ENCODE measurements around the gene GPR139.

Gene GPR139

DNA sequence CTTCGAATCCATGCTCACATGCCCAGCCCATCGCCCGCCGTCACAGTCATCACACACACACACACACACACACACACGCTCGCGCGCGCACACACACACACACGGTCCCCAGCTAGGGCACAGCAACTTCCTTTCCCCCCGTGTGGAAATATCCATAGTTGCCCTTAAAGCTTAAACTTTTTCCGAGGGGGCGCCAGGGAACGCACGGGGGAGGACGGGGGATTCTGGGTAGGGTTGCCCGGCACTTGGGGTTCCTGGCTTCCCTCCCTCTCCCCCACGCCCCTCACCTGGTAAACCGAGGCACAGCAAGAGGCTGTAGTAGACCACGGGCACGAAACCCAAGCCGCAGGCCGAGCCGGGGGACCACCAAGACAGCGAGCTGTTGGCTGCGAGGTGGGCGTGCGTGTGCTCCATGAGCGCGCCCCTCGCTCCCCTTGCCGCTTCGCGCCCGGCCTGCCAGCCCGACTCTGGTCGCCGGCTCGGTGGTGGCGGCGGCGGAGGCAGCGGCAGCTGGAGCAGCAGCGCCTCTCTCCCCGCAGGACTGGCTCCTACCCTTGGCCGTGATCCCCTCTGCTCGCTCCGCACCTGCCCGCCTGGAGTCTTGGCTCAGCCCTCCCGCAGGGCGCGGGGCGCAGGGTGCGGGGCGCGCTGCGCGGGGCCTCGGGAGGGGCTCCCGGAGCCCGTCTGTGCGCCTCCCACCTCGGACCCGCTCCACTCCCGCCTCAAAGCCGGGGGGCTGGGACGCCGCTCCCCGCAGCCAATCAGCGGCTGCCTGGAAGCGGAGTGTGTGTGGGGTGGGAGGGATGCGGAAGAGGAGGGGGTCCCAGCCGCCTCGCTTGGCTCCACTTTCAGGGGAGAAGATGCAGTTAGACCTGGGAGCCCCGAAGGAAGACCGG is at the start of gene GPR139:
Gene GPR139, minus strand, starts transcription at position 688 of the 896 bp plus-strand sequence. Its CDS starts 274 bp downstream, at position 414.
- no peak for DNase-seq (ENCODE audit: low read depth in 1 of 2, low spot score in 1 of 2)

DNA sequence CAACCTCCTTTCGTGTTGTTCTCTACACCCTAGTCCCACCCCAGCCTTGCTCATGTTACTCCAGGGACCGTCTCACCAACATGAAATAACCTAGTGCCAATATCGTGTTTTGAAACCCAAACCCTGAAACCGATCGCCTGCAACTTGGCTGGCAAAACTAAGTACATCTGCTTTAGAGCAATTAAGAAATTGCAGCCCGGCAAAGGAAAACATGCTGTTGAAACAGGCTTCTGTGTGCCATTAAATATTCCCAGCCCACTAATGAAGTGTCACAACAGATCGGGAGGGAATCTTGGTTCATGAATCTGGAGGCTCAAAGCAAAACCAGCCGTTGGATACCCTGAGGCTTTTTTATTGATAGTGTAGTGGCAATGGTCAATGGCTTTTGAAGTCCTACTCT is 48.3 kb upstream of the GPR139 start:
- no peak for DNase-seq (ENCODE audit: low read depth in 1 of 2, low spot score in 1 of 2)

DNA sequence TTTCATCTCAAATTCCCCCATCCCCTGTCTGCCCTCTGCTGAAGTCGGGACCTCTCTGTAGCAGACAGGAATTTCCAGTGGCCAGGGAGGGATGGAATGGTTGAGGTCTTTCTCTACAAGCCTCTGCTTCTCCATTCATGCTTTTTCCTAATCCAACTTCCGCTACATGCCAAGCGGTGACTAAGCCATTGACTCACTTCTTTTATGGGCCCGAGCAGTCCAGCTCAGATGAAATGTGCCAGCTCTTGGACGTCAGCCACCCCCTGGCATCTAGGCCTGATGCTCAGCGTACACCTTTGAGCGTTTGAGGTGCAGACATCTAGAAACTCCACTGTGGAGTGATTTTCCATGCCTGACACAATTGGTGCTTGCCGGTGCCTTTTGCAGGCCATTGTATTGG is 40.7 kb upstream of the GPR139 start:
- DNase-seq (ENCODE audit: low read depth in 1 of 2, low spot score in 1 of 2), result no peak

DNA sequence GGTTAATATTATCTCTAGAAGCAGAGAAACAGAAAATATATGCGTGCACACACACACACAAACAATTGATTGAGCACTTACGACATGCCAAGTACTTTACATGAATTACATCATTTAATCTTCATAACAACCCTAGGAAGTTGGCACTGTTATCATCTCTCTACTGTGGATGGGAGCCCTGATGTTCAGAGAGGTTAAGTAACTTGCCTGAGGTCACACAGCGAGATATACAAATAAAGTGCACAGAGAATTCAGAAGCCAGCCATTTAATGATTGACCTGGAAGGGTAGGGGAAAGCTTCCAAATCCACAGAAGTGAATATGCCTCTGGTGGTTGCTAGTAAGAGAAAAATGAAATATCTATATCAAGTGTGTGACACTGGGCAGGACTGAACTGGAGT is 37.5 kb upstream of the GPR139 start:
- DNase-seq (ENCODE audit: low read depth in 1 of 2, low spot score in 1 of 2), result no peak

DNA sequence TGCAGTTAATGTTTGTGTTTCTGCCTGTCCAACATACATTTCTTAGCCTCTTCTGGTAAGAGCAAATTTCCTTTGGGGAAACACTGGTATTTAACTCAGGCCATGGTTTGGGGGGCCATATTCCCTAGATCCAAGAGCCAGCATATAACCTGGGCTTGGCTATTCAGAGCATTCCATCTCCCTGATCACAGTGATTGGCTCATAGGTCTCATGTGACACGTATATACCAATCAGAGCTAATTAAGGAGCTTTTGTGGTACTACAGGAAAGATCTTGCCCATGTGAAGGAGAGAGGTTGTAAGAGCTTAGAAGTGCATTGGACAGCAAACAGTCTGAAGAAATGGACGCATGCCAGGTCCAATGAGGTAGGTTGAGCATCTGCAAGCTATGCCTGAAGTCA is 33.4 kb upstream of the GPR139 start:
- DNase-seq (ENCODE audit: low read depth in 1 of 2, low spot score in 1 of 2), result no peak

DNA sequence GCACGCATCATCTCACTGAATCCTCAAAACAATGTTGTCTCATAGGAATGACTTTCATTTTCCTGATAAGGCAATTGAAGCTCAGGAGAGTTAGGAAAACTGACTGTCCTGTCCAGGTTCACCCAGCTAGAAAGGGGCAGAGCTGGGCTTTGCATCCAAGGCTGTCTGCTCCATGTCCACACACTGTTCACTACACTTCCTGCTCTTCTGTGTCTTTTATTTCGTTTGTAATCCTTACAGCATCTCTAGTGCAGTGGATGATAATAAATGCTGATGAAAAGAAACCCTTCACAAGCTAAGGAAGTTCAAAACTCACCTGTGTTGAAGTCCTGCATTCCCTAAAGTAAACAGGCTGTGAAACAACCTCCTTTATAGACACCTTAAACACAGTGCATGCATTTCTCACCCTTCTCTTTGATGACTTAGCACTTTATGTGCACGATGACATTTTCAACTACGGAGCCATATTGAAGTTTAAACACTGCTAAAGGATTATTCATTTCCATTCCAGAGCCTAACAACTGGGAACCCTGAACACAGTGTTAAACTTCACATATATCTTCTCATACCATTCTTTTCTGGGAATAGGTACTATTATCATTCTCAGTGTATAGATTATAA is 31.0 kb upstream of the GPR139 start:
- no peak for DNase-seq (ENCODE audit: low read depth in 1 of 2, low spot score in 1 of 2)

DNA sequence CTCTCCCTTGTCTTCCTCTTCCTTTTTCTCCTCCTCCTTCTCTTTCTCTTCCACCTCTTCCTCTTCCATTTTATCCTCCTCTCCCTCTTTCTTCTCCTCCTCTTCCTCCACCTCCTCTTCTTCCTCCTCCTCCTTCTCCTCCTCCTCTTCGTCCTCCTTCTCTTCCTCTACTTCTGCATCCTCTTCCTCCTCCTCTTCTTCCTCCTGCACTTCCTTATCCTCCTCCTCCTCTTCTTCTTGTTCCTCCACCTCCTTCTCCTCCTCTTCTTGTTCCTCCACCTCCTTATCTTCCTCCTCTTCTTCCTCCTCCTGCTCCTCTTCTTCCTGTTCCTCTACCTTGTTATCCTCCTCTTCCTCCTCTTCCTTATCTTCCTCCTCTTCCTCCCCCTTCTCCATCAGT is 28.8 kb upstream of the GPR139 start:
- DNase-seq (ENCODE audit: low read depth in 1 of 2, low spot score in 1 of 2), result no peak

DNA sequence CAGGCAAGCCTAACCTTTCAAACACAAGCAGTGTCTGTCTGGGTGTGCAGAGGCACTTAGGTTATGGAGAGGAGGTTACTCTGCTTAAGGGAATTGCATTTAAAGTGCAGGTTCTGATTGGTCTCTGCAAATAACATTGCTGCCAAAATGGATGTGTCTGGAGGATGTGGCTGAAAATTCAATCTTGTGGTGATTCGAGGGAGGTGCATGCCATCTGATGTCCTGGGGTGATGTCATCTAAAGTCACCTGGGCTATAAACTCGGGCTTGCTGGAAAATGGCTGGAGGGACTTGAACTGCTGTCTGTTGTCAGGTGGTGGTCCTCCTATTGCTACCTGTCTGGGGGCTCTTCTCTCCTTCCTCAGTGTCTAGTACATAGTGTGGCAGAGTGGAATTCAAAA is 28.3 kb upstream of the GPR139 start:
- no peak for DNase-seq (ENCODE audit: low read depth in 1 of 2, low spot score in 1 of 2)

DNA sequence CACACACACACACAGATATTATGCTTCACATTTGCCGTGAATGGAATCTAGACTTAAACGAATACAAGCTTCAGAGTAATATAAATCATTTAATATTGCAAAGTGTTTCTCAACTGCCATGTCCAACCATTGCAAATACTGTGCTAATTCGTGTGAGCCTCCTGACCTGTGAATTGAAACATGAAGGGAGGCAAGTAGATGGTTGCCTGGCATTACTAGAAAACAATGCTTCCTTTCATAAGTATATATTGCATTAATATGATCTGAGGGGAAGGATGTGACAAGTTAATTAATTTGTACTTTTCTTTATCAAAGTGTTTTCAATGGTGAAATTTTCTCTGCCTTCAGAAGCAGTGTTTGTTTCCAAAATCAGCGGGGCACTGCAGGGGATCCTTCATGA is 25.7 kb upstream of the GPR139 start:
- no peak for DNase-seq (ENCODE audit: low read depth in 1 of 2, low spot score in 1 of 2)

DNA sequence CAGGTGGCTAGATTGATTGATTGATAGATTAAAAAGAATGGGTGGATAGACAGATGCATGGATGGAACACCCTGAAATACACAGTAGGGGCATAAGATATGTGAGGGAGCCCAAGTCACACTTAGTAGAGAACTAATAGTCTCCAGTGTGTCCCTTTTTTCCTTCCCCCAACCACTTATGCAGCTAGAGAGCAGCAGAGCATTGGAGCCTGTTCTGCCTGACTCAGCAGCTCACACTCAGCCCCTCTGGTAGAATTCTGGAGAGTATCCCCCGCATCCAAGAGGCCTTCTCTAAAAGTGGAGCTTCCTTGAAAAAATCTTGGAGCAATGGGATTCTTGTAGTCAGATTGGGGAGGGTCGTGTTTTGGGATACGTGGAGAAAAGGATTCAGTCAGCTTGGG is 20.5 kb upstream of the GPR139 start:
- no peak for DNase-seq (ENCODE audit: low read depth in 1 of 2, low spot score in 1 of 2)

DNA sequence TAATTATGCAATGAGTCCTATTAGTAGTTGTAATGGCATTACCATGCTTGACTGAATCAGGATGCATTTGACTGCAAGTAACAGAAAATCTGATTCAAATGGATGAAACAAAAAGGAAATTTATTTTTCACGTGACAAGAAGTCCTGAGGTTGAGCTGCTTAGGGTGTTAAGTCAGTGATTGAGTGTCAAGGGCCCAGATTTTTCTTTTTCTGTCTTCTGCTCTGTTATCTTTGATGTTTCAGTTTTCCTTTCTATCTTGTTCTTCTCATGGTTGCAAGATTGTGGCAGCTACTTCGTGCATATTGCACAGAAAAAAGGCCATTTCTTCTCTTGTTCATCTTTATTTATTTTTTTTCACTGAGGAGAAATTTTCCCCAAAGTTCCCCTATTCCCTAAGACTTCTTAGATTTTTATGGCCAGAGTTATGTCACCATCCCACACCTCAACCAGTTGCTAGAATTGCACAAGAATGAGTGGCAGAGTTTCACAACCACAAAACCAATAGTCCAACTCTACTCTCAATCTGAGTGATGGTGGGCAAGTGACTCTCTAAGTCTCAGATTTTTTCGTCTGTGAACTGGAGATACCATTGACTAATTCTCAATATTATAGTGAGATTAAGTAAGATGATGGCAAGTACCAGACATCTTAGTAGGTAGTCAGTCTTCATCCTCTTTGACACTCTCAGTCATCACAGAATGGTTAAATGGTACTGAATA is 15.7 kb upstream of the GPR139 start:
- DNase-seq (ENCODE audit: low read depth in 1 of 2, low spot score in 1 of 2), result no peak

DNA sequence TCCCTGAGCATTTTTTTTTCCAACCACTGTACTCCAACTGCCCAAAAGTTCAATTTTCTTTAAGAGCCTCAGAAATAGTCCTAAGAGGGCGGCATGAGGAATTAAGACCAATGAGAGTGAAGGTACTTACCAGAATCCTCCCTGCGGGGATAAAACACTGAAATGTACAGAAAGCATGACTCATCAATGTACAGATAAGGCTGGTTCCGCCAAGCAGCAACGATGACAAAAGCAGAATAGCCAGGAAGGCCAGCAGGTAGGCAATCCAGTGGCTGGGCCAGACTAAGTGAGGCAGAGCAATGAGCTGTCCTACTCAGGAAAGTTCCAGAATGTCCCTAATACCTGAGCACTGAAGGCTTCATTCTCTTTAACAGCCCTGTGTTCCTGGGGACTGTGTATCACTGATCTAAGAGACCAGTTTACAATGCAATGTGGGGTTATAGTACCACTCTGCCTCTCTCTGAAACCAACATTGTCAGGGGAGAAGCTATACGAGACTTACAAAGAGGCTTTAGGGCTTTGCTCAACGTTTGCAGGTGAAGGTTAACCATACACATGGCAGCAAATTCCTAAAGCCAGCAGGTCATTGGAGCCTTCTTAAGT is 11.0 kb upstream of the GPR139 start:
- no peak for DNase-seq (ENCODE audit: low read depth in 1 of 2, low spot score in 1 of 2)

DNA sequence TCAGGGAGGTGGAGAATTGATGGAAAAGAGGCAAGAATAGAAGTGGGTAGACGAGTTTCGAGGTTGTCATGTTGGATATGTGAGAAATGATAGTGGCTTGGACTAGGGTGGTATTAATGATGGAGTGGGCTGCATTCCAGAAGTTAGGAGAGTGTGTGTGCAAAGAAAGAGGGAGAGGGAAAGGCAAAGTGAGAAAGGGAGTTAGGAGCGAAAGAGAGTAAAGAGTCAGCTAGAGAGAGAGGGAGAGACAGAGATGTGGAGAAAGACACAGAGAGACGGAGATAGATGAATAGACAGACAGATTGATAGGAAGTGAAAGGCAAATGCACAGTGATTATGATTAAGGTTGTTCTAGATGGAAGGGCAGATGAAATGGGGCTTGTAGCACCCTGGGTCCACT is 5.4 kb upstream of the GPR139 start:
- no peak for DNase-seq (ENCODE audit: low read depth in 1 of 2, low spot score in 1 of 2)

DNA sequence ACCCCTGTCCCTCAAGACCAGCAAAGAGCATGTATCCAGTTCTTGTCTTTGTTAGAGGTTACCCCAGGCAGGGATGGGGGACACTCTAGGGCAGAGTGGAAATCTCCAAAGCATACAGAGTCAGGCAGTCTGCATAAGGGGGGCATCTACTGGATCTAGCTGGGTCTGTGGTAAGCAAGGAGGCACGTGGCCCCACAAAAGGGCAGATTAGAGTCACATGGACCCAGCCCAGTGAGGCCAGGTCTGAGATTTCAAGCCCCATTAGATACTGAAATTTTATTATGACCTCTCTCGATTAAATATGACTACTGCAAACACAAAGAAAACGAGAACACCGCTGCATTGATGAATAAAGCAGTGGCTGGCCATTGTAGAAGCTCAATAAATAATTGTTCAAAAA is 1.6 kb upstream of the GPR139 start:
- DNase-seq (ENCODE audit: low read depth in 1 of 2, low spot score in 1 of 2), result no peak

DNA sequence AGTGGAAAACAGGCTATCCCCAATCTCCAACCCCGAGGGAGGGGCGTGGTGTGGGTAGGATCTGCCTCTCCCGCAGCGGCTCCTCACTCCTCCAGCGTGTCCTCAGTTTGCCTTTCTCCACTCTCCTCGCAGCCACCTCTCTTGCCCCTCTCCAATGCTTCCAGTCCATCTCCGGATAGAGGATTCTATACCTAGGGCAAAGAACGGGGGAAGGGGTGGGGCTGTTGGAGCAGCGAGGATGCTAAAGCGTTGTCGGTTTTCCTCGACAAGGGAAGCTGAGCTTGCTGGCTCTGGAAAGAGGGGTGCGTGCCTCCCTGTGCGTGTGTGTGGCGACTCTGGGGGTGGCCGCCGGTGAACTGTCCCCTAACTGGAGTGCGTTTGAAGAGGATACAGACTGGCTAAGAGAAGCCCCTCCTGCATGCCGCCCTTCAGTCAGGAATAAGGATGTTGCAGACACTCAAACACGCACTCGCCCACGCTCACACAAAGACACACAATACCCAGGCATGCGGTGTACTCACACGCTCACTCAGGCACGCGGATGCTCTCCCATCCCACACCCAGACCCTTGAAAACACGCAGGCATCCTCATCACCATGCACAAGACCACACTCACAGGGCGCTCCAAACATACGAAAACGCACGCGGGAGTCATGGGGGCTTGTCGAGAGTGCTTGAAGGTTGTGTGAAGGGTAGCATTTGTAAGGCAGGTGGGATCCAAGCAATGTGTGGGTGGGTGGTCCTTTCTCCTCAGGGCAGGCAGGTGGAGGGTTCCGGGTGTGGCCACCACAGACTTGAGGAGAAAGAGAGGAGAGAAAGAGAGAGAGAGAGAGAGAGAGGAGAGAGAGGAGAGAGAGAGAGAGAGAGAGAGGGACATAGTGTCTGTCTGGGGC is 655 bp upstream of the GPR139 start:
- DNase-seq (ENCODE audit: low read depth in 1 of 2, low spot score in 1 of 2), result no peak

DNA sequence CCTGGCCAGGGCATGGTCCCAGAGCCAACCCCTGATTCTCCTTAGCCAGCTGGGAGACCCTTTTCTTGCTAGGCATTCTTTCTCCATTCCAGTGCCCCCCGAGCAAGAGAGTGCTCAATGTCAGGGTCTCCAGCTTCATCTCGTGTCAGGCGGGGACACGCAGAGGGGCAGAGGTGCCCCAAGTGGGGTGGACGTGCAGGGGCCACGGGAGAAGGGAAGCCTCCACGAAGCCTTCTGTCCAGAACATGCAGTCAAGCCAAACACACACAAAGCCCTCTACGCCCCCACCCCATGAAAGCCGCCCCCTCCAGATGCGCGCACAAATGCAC is 852 bp downstream of the GPR139 start:
- no peak for DNase-seq (ENCODE audit: low read depth in 1 of 2, low spot score in 1 of 2)

DNA sequence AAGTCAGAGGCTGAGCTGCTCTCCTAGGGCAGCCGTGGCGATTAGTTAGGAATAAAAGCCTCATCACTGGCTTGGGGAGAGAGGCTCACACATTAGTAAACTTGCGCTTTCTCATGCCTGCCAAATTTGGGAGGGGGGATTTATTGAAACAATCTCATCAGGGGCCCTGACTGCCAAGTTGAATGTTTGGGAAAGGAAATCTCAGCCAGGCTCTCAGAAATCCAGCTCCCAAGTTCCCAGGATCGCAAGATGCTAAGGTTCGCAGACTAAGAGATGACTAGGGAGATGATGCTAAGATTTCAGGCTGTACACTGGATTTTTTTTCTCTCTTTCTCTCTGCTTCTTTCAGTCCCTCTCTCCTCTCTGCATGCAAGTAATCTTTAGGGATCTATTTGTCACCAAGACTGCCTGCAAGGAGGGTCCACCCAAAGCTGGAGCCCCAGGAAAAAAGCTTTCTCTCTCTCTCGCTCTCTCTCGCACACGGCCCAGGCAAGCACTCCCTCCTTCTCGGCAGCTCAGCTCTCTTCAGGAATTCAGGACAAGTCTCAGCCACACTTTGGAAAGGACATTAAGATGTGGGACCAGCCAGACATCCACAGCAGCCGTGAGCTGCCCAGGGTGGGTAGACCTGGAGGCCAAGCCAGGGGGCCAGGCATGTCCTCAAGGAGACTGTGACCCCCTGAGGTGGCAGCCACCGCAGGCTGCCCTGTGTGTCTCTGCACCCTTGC is 1.4 kb downstream of the GPR139 start:
- no peak for DNase-seq (ENCODE audit: low read depth in 1 of 2, low spot score in 1 of 2)

DNA sequence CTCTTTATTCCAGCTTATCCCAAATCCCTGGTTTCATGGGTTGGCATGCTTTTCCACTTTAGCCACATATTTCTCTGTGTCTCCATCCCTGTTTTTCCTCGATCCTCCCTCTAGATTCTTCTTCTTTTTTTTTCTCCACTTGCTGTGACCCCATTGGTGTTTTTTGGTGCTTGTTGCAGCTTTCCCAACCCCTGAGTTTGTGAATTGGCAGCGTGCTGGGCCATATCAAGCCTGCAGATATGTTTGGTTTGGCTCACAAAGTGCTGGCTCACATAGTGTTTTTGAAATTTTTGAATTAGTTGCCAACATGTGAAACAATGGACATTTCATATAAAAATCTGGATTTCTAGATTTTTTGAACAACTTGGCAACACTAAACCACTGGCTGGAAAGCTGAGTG is 8.8 kb downstream of the GPR139 start:
- DNase-seq (ENCODE audit: low read depth in 1 of 2, low spot score in 1 of 2), result no peak

DNA sequence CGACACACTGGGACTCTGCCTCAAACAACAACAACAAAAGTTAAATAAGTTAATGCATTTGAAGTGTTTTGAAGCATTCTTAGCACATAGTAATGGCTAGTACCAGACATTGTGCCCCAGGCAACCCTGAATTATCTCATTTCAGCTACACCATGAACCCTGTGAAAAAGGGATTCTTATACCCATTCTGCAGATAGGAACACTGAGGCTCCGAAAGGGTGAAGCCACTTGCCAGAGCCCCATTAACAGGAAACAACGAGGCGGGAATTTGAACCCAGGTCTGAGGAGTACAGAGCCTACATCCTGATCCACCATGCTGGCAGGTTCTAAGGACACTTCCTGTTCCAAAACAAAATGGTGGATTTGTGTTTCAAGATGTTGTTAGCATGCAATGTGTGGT is 9.2 kb downstream of the GPR139 start:
- DNase-seq (ENCODE audit: low read depth in 1 of 2, low spot score in 1 of 2), result no peak

DNA sequence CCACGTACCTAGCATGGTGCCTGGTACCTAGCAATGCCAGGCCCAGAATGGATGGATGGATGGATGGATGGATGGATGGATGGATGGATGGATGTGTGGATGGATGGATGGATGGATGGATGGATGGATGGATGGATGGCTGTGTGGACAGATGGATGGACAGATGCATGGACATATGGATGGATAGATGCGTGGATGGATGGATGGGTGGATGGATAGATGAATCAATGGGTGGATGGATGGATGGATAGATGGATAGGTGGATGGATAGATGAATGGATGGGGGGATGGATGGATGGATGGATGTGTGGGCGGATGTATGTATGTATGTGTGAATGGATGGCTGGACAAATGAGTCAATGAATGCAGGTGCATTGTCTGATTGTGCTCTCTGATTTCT is 12.6 kb downstream of the GPR139 start:
- no peak for DNase-seq (ENCODE audit: low read depth in 1 of 2, low spot score in 1 of 2)
